SU-DHL-6 (cell line): ENCODE results near the gene HOXD11.

Experiments
- H2AFZ ChIP-seq: fragments of 200-600 bp; sonication (generic); 2 replicates; pipeline ENCODE4 v1.6.1; 2014; ENCODE audit warnings: low read depth, mild to moderate bottlenecking, moderate library complexity, mixed read lengths, antibody characterized with exemption, low read length; ENCODE audit not compliant: severe bottlenecking
- H3F3A ChIP-seq: fragments of 200-600 bp; shearing (Covaris generic); 2 replicates; pipeline ENCODE4 v1.6.0; 2016; ENCODE audit warnings: antibody characterized with exemption, mild to moderate bottlenecking; ENCODE audit not compliant: insufficient read depth
- H3K27ac ChIP-seq: fragments of 200-600 bp; sonication (generic); 2 replicates; pipeline ENCODE4 v1.5.1; 2016; ENCODE audit warnings: low read depth, mild to moderate bottlenecking, low read length, moderate library complexity, mixed read lengths
- H3K27me3 ChIP-seq: fragments of 200-600 bp; sonication (generic), shearing (Covaris generic); 2 replicates; pipeline ENCODE4 v1.6.0; 2014; ENCODE audit warnings: mild to moderate bottlenecking, low read length
- H3K36me3 ChIP-seq: fragments of 200-600 bp; sonication (generic); 2 replicates; pipeline ENCODE4 v1.6.1; 2014; ENCODE audit warnings: mild to moderate bottlenecking, low read length, mixed read lengths
- H3K4me2 ChIP-seq: fragments of 300-600, 200-600 bp; shearing (Covaris generic), sonication (generic); 2 replicates; pipeline ENCODE4 v1.6.0; 2014; ENCODE audit warnings: low read length, low read depth, mild to moderate bottlenecking; ENCODE audit not compliant: poor library complexity, severe bottlenecking
- H3K4me3 ChIP-seq: fragments of 200-600 bp; sonication (generic); 2 replicates; pipeline ENCODE4 v1.5.1; 2014; ENCODE audit warnings: antibody characterized with exemption, low read length, mild to moderate bottlenecking, mixed read lengths; ENCODE audit not compliant: insufficient read depth, poor library complexity, severe bottlenecking
- H3K79me2 ChIP-seq: fragments of 200-600 bp; sonication (generic); 2 replicates; pipeline ENCODE4 v1.6.1; 2014; ENCODE audit warnings: mild to moderate bottlenecking, low read length, moderate library complexity; ENCODE audit not compliant: insufficient read depth
- H3K9ac ChIP-seq: fragments of 200-600 bp; sonication (generic); 2 replicates; pipeline ENCODE4 v1.7.0; 2014; ENCODE audit warnings: mild to moderate bottlenecking, low read length
- H3K9me2 ChIP-seq: fragments of 200-600 bp; sonication (generic); replicated peaks from 2 replicates; pipeline ENCODE4 v1.6.1; 2014; ENCODE audit warnings: low read length; ENCODE audit not compliant: insufficient read depth
- H3K9me3 ChIP-seq: fragments of 200-600 bp; sonication (generic); 2 replicates; pipeline ENCODE4 v1.6.1; 2014; ENCODE audit warnings: low read length, mixed read lengths; ENCODE audit not compliant: insufficient read depth
- H4K20me1 ChIP-seq: fragments of 200-600 bp; sonication (generic); 2 replicates; pipeline ENCODE4 v1.6.1; 2014; ENCODE audit warnings: low read depth, mild to moderate bottlenecking, antibody characterized with exemption, low read length, moderate library complexity, mixed read lengths
- CTCF ChIP-seq: fragments of 200-600 bp; sonication (generic); IDR thresholded peaks from one replicate; pipeline ENCODE4 v1.5.1; 2017; ENCODE audit warnings: antibody characterized with exemption, mild to moderate bottlenecking, low read length, moderate library complexity; ENCODE audit not compliant: insufficient read depth, poor library complexity, severe bottlenecking
- EZH2phosphoT487 ChIP-seq: fragments of 200-600 bp; sonication (generic), shearing (Covaris generic); conservative IDR thresholded peaks from 2 replicates; pipeline ENCODE4 v1.6.1; 2018; ENCODE audit warnings: mild to moderate bottlenecking, antibody characterized with exemption, low read length, moderate library complexity, mixed read lengths

Gene HOXD11

DNA sequence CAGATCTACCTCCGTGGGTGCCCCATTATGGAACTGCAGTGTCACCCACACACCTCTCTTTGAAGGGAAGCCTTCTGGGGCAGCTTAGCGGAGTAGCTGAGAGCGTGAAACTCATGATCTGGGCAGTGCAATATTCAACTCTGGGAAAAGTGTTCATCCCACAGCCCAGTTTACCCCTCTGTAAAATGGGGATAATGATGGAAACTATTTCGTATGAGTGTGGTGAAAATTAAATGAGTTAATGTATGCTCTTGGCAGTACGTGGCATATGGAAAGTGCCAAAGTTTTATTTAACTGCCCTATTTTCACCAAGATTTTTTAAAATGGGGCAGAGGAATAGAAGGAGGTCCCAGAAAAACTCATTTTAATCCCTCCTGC, 34.8 kb upstream of the HOXD11 start:
- TF ChIP-seq EZH2phosphoT487 (no peak), CTCF (no peak)
- H3K27ac ChIP-seq: no peak overlapping the region
- H3K9me2 ChIP-seq: no peaks in the 10 kb centered on the region
- H3K79me2 ChIP-seq: no peaks in the 10 kb centered on the region
- H3K4me2 ChIP-seq: no peak overlapping the region
- no peaks in the 10 kb centered on the region for H3K9me3 ChIP-seq
- no peaks in the 10 kb centered on the region for H3K27me3 ChIP-seq
- H3K9ac ChIP-seq: no peak overlapping the region
- H4K20me1 ChIP-seq: no peaks in the 10 kb centered on the region
- H2AFZ ChIP-seq: no peak overlapping the region
- H3K36me3 ChIP-seq: no peaks in the 10 kb centered on the region
- no peaks in the 10 kb centered on the region for H3F3A ChIP-seq
- H3K4me3 ChIP-seq: no peak overlapping the region

DNA sequence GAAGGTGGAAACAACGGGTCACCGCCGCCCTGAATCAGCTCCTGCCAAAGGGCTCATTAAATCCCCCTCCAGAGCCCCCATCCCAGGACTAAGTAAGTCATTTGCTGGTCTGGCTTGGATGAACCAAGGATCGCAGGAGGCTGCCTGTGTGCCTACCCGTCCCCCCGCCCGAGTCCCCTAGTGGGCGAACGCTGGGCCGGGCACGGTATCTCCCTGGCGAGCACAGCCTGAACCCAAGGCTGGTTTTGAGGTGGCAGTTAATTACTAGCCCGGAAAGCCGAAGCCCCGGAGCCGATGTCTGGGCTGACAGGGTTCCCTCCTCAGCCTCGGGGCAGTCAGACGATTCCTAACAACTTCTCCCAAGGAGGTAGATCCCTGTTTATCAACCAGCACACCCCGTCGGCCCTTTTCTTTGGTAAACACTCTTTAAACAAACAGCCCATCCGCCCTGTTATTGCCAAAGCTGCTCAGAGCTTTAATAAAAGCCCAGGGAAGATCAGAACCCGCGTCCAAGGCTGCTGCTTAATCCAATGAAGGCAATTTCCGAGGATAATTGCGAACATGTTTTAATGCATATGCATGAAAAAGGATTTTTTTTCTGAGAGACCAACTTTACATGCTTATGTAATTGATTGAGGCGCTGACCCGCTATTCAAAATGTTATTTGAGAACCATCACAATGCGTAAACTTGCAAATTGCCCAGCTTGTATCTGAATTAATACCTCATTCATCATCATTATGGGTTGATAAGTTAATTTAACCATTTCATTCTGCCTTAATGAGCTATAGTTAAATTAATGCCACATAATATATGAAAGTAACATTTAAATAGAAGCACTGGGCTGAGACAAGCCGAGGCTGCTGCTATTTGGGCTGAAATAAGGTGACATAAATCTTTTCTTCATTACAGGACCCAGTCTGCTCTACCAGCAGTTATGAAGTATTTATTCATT, 33.9 kb upstream of the HOXD11 start:
- H3K27ac ChIP-seq: no peak overlapping the region
- no peaks in the 10 kb centered on the region for H3K9me2 ChIP-seq
- H3K9ac ChIP-seq: no peak overlapping the region
- no peak overlapping the region for H2AFZ ChIP-seq
- no peaks in the 10 kb centered on the region for H3K36me3 ChIP-seq
- no peaks in the 10 kb centered on the region for H3K9me3 ChIP-seq
- H4K20me1 ChIP-seq: no peaks in the 10 kb centered on the region
- H3K4me2 ChIP-seq: no peak overlapping the region
- H3K4me3 ChIP-seq: no peak overlapping the region
- no peaks in the 10 kb centered on the region for H3K79me2 ChIP-seq
- H3K27me3 ChIP-seq: no peaks in the 10 kb centered on the region
- H3F3A ChIP-seq: no peaks in the 10 kb centered on the region
- TF ChIP-seq CTCF: no peak
- TF ChIP-seq EZH2phosphoT487: no peak

- H3K36me3 ChIP-seq: no peaks in the 10 kb centered on the region
- H3K4me2 ChIP-seq: no peak overlapping the region
- no peaks in the 10 kb centered on the region for H3F3A ChIP-seq
- H3K9me3 ChIP-seq: no peaks in the 10 kb centered on the region
- H3K27me3 ChIP-seq: no peaks in the 10 kb centered on the region
- TF ChIP-seq EZH2phosphoT487 (no peak), CTCF (no peak)
- H3K9me2 ChIP-seq: no peaks in the 10 kb centered on the region
- no peak overlapping the region for H3K9ac ChIP-seq
- H4K20me1 ChIP-seq: no peaks in the 10 kb centered on the region
- no peak overlapping the region for H2AFZ ChIP-seq
- H3K27ac ChIP-seq: no peak overlapping the region
- no peaks in the 10 kb centered on the region for H3K79me2 ChIP-seq
- H3K4me3 ChIP-seq: no peak overlapping the region
Observed at GRCh38 chr2:176074919-176075425, 32.1 kb upstream of the HOXD11 start.
